Fibroblast of mammary gland (primary cell): ENCODE measurements around the gene IP6K3.

Experiments used
- DNase-seq: peaks from one replicate; pipeline ENCODE4 v3.0.0-alpha.2; 2010; ENCODE audit warnings: low read depth
- H3K4me3 ChIP-seq: 2 replicates; pipeline ENCODE4 v1.5.1; 2011; ENCODE audit warnings: low read depth, mild to moderate bottlenecking, low read length, moderate library complexity; ENCODE audit not compliant: control insufficient read depth
- TF ChIP-seq, protein P1 (sequence below): conservative IDR thresholded peaks from 2 replicates; pipeline ENCODE4 v1.5.1; 2011; ENCODE audit warnings: low read depth, low read length, inconsistent platforms; ENCODE audit not compliant: control insufficient read depth, insufficient read depth

Gene IP6K3

GRCh38 chr6:33709605-33710295 is 37.0 kb downstream of the IP6K3 start:
- no peak for DNase-seq
- H3K4me3 ChIP-seq: no peak overlapping the region
- TF ChIP-seq, protein P1, sequence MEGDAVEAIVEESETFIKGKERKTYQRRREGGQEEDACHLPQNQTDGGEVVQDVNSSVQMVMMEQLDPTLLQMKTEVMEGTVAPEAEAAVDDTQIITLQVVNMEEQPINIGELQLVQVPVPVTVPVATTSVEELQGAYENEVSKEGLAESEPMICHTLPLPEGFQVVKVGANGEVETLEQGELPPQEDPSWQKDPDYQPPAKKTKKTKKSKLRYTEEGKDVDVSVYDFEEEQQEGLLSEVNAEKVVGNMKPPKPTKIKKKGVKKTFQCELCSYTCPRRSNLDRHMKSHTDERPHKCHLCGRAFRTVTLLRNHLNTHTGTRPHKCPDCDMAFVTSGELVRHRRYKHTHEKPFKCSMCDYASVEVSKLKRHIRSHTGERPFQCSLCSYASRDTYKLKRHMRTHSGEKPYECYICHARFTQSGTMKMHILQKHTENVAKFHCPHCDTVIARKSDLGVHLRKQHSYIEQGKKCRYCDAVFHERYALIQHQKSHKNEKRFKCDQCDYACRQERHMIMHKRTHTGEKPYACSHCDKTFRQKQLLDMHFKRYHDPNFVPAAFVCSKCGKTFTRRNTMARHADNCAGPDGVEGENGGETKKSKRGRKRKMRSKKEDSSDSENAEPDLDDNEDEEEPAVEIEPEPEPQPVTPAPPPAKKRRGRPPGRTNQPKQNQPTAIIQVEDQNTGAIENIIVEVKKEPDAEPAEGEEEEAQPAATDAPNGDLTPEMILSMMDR: no peak

- TF ChIP-seq, protein P1: no peak
- DNase-seq: no peak
- H3K4me3 ChIP-seq: no peak overlapping the region
Observed at GRCh38 chr6:33708516-33709204, 38.0 kb downstream of the IP6K3 start.

GRCh38 chr6:33707771-33708170 is 38.9 kb downstream of the IP6K3 start:
- H3K4me3 ChIP-seq: no peak overlapping the region
- DNase-seq: no peak
- TF ChIP-seq, protein P1: no peak

- H3K4me3 ChIP-seq: no peak overlapping the region
- TF ChIP-seq, protein P1: no peak
- no peak for DNase-seq
Observed at GRCh38 chr6:33705955-33706725, 40.6 kb downstream of the IP6K3 start.

GRCh38 chr6:33705268-33705885 is 41.3 kb downstream of the IP6K3 start:
- TF ChIP-seq, protein P1: no peak
- no peak for DNase-seq

GRCh38 chr6:33704215-33705066 is 42.3 kb downstream of the IP6K3 start:
- H3K4me3 ChIP-seq: no peak overlapping the region
- DNase-seq: no peak
- TF ChIP-seq, protein P1: no peak

More at GRCh38 chr6:33705268-33705885, 41.3 kb downstream of the IP6K3 start:
- H3K4me3 ChIP-seq: no peak overlapping the region
